Small intestine (tissue), 7 donors: ENCODE results near the gene CLTCL1. TPM values are rescaled to one million over a fixed set of nuclear protein-coding genes. Genes with fewer than 3 reads are reported as not detected.

Source experiments
- DNase-seq, 2 donors: peaks; one replicate each; pipeline versions ENCODE4 v3.0.0 to v3.0.0-alpha.2; 2013
- FAIRE-seq: peaks from 2 replicates; lab custom pipeline; 2012; peaks lifted over from hg19 to GRCh38; lab: Jason Lieb, UNC
- H3K27ac ChIP-seq, 3 donors: one replicate each; pipeline ENCODE4 v1.5.1; 2013; ENCODE audit warnings: low read length in 2 of 3, mild to moderate bottlenecking in 2 of 3, control low read depth in 1 of 3, inconsistent platforms in 1 of 3, low read depth in 1 of 3, moderate library complexity in 1 of 3
- H3K27me3 ChIP-seq, 3 donors: one replicate each; pipeline ENCODE4 v1.6.1; 2013; ENCODE audit warnings: low read length in 3 of 3, inconsistent platforms in 1 of 3; ENCODE audit not compliant: control insufficient read depth in 3 of 3, insufficient read depth in 3 of 3
- H3K36me3 ChIP-seq, 3 donors: one replicate each; pipeline ENCODE4 v1.6.1; 2013; ENCODE audit warnings: low read length in 3 of 3, inconsistent platforms in 1 of 3, low read depth in 1 of 3, mild to moderate bottlenecking in 1 of 3, moderate library complexity in 1 of 3; ENCODE audit not compliant: control insufficient read depth in 3 of 3, insufficient read depth in 2 of 3
- H3K4me1 ChIP-seq, 3 donors: one replicate each; pipeline ENCODE4 v1.6.1; 2013; ENCODE audit warnings: low read length in 2 of 3, inconsistent platforms in 1 of 3, low read depth in 1 of 3, mild to moderate bottlenecking in 1 of 3, moderate library complexity in 1 of 3; ENCODE audit not compliant: control insufficient read depth in 3 of 3, insufficient read depth in 2 of 3
- H3K4me3 ChIP-seq, 3 donors: one replicate each; pipeline ENCODE4 v1.5.1; 2013; ENCODE audit warnings: low read length in 3 of 3, control low read depth in 1 of 3, inconsistent platforms in 1 of 3, low read depth in 1 of 3, mild to moderate bottlenecking in 1 of 3, moderate library complexity in 1 of 3
- H3K9me3 ChIP-seq, 2 donors: one replicate each; pipeline ENCODE4 v1.6.1; 2013; ENCODE audit warnings: low read depth in 1 of 2, low read length in 1 of 2; ENCODE audit not compliant: control insufficient read depth in 2 of 2, insufficient read depth in 1 of 2
- whole genome bisulfite sequencing, 3 donors: extraction: QIAGEN DNeasy Blood & Tissue Kit; methylation state at CpG; one replicate each; pipeline ENCODE4 v1.1.7; 2013; 5-methylcytosine and 5-hydroxymethylcytosine counted together
- polyA plus RNA-seq, 4 donors: library from polyadenylated mRNA; stranded (reverse) in 3 of 4; unstranded in 1 of 4; fragments of 200-250 nt in 3 of 4; fragments of 120-200 nt in 1 of 4; gene quantifications; one replicate each; pipeline versions ENCODE4 v1.2.1 to v1.2.3, GENCODE V29; 2013
- donor health status: healthy with polysubstance abuse.
- donor health status: control.
- donor health status: control.
- donor health status: Bipolar disorder and iron deficiency.
- donor health status: healthy.

The CLTCL1 gene
- polyA plus RNA-seq, 4 donors = 0.67 to 1.5 (median 0.95) TPM

- Histone ChIP-seq H3K4me3 (no peak overlapping the region), H3K27ac (no peak overlapping the region), H3K4me1 (no peaks in the 10 kb centered on the region), H3K27me3 (no peaks in the 10 kb centered on the region), H3K36me3 (peaks cover 0 to 2% (median 0%) of the 10 kb centered on the region in 3 donors), H3K9me3 (no peaks in the 10 kb centered on the region)
- FAIRE-seq (no peak), DNase-seq (no peak)
- 94 to 97% (median 96%) methylated on average over 14 of the region's 14 CpGs for WGBS, 3 donors
These were observed 76.2 kb downstream of the CLTCL1 start for GRCh38 chr22:19215360-19215759.

- no peak overlapping the region for H3K27ac ChIP-seq
- peaks cover 0 to 9% (median 0%) of the 10 kb centered on the region in 3 donors for H3K36me3 ChIP-seq
- DNase-seq (no peak), FAIRE-seq (no peak)
- H3K9me3 ChIP-seq = no peaks in the 10 kb centered on the region
- no peak overlapping the region for H3K4me3 ChIP-seq
- no peaks in the 10 kb centered on the region for H3K4me1 ChIP-seq
- 59 to 80% (median 75%) methylated on average over 4 of the region's 4 CpGs for WGBS, 3 donors
- no peaks in the 10 kb centered on the region for H3K27me3 ChIP-seq
These were observed 77.4 kb downstream of the CLTCL1 start for GRCh38 chr22:19214078-19214473.

GRCh38 chr22:19213442-19214077 lies 78.0 kb downstream of the CLTCL1 start:
- Histone ChIP-seq H3K4me1 (no peaks in the 10 kb centered on the region), H3K27me3 (no peaks in the 10 kb centered on the region), H3K36me3 (peaks cover 0 to 9% (median 0%) of the 10 kb centered on the region in 3 donors), H3K9me3 (no peaks in the 10 kb centered on the region), H3K4me3 (no peak overlapping the region), H3K27ac (no peak overlapping the region)
- WGBS, 3 donors = 61 to 76% (median 75%) methylated on average over 9 of the region's 9 CpGs
- FAIRE-seq = no peak
- DNase-seq = no peak

GRCh38 chr22:19213001-19213400 lies 78.5 kb downstream of the CLTCL1 start:
- Histone ChIP-seq H3K27me3 (no peaks in the 10 kb centered on the region), H3K4me1 (no peaks in the 10 kb centered on the region), H3K4me3 (no peak overlapping the region), H3K9me3 (no peaks in the 10 kb centered on the region), H3K27ac (no peak overlapping the region), H3K36me3 (peaks cover 0 to 9% (median 0%) of the 10 kb centered on the region in 3 donors)
- FAIRE-seq (no peak), DNase-seq (no peak)
- WGBS, 3 donors = 68 to 86% (median 75%) methylated on average over 1 of the region's 1 CpG

GRCh38 chr22:19212302-19212870 lies 79.1 kb downstream of the CLTCL1 start:
- Histone ChIP-seq H3K36me3 (peaks cover 0 to 9% (median 0%) of the 10 kb centered on the region in 3 donors), H3K27ac (no peak overlapping the region), H3K9me3 (no peaks in the 10 kb centered on the region), H3K4me1 (no peaks in the 10 kb centered on the region), H3K27me3 (no peaks in the 10 kb centered on the region), H3K4me3 (no peak overlapping the region)
- DNase-seq (no peak), FAIRE-seq (no peak)
- WGBS, 3 donors = 92 to 96% (median 93%) methylated on average over 1 of the region's 1 CpG

- 94 to 97% (median 95%) methylated on average over 14 of the region's 14 CpGs for WGBS, 3 donors
- no peak for FAIRE-seq
These were observed 81.3 kb downstream of the CLTCL1 start for GRCh38 chr22:19210188-19210587.

GRCh38 chr22:19208287-19208847 lies 83.2 kb downstream of the CLTCL1 start:
- Histone ChIP-seq H3K27ac (no peak overlapping the region), H3K4me3 (no peak overlapping the region), H3K4me1 (no peaks in the 10 kb centered on the region), H3K27me3 (no peaks in the 10 kb centered on the region), H3K36me3 (peaks cover 0 to 7% (median 0%) of the 10 kb centered on the region in 3 donors), H3K9me3 (no peaks in the 10 kb centered on the region)
- 67 to 79% (median 74%) methylated on average over 4 of the region's 4 CpGs for WGBS, 3 donors
- FAIRE-seq = no peak
- no peak for DNase-seq

More at GRCh38 chr22:19210188-19210587, 81.3 kb downstream of the CLTCL1 start:
- H3K4me3 ChIP-seq = no peak overlapping the region
- no peaks in the 10 kb centered on the region for H3K27me3 ChIP-seq
- no peak for DNase-seq
- H3K27ac ChIP-seq = no peak overlapping the region
- H3K4me1 ChIP-seq = no peaks in the 10 kb centered on the region
- no peaks in the 10 kb centered on the region for H3K9me3 ChIP-seq
- peaks cover 0 to 7% (median 0%) of the 10 kb centered on the region in 3 donors for H3K36me3 ChIP-seq

GRCh38 chr22:19207884-19208283 lies 83.6 kb downstream of the CLTCL1 start:
- H3K36me3 ChIP-seq = peaks cover 0 to 7% (median 0%) of the 10 kb centered on the region in 3 donors
- H3K4me3 ChIP-seq = no peak overlapping the region
- no peaks in the 10 kb centered on the region for H3K27me3 ChIP-seq
- no peaks in the 10 kb centered on the region for H3K4me1 ChIP-seq
- DNase-seq (no peak), FAIRE-seq (no peak)
- WGBS, 3 donors = 81 to 87% (median 82%) methylated on average over 5 of the region's 5 CpGs
- no peaks in the 10 kb centered on the region for H3K9me3 ChIP-seq
- no peak overlapping the region for H3K27ac ChIP-seq
